CD4-positive, alpha-beta T cell treated with Interferon alpha-2 for 1 hour (primary cell): ENCODE measurements around the gene DRD3.
A peak's percentile ranks its signal among the peaks of the same experiment; 100 is the strongest.

ENCODE experiments used
- DNase-seq, 2 donors: peaks; one replicate each; pipeline ENCODE4 v3.0.0-alpha.2; 2020 to 2022

DRD3 gene

DNA sequence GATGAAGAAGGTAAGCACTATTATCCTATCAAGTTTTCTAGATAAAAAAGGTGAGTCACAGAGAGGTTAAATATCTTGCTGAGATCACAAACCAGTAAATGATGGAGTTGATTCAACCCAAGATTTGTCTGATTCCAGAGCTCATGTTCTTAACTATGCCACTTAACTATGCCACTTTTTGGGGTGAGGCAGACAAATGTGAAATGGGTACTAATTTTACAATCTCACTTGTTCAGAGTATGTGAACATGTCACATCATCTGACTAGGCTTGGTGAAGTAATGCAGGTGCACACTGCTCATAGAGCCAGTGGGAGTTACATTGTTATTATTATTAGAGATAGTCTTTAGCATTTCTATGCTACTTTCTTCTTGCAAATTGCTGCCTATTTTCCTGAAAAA is 2.0 kb downstream of the DRD3 start:
- DNase-seq: no peak

DNA sequence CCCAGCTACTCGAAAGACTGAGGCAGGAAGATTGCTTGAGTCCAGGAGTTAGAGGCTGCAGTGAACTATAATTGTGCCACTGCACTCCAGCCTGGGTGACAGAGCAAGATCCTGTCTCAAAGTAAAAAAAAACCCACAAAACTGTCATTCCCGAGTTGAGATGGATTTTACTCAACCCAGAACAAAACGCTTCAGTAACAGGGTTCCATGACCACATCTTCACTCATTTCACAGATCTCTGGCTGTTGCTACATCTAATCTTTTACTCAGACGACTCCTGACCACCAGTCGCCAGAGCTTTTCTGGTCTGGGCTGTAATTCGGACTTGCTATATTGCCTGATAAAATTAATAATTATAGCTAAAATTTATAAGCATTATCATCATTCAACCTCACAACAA is 2.4 kb downstream of the DRD3 start:
- DNase-seq: no peak

DNA sequence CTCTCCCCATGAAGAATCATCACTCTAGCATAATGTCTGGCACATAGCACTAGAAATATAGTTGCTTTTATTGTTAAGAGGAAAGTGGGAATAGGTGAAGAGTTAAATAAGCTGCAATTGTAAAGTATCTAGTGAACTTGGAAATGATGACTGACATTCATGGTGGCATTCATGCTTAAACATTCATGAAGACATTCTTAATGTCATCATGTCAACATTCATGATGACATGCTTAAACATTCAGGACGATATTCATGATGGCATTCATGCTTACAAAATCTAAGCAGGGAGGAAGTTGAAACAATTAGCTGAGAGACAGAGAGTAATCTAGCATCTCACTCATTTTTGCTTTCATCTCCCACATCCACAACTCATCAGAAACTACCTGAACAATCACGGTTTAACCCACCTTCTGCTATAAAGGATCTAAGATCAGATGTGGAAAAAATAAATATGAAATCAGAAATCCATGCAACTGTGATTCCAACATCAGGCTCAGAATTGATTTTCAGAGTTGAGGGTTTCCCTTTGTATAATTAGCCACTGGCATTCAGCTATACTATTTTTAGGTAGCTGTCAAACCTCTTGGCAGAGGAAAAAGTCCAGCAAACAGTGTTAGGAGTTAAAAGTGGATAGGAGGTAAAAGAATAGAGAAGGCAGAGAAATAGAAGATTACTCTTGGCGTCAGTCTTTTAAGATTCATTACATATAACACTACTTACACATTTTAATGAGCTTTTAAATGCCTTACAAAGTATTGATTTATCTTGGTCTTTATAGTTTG is 3.5 kb downstream of the DRD3 start:
- DNase-seq: no peak

DNA sequence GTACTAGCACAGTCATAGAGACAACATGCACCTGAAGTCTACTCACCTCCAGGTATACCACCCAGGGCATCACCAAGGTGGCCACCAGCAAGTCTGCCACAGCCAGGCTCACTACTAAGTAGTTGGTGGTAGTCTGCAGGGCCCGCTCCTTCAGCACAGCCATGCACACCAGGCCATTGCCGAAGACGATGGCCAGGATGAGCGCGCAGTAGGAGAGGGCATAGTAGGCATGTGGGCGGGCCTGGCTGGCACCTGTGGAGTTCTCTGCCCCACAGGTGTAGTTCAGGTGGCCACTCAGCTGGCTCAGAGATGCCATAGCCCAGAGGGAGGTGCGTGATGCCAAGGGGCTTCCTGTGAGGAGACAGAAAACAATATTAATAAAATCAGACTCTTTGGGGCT is 7.2 kb downstream of the DRD3 start:
- no peak for DNase-seq

DNA sequence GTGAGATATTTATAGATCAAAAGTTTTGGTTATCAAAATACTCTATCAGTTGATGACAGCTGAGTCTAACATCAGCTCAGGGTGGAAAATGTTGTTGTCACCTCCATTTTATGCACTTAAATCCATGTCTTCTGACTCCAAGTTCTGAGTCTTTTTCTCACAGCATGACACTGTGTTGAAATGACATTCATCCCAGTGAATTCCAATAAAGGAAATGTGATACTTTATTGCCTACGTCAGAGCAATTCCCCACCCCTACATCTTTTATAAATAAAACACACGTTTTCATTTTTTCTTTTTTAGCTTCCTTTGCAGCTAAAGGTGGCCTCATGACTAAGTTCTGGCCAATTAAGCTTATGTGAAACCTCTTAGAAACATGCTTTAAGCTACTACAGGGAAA is 10.7 kb downstream of the DRD3 start:
- no peak for DNase-seq

DNA sequence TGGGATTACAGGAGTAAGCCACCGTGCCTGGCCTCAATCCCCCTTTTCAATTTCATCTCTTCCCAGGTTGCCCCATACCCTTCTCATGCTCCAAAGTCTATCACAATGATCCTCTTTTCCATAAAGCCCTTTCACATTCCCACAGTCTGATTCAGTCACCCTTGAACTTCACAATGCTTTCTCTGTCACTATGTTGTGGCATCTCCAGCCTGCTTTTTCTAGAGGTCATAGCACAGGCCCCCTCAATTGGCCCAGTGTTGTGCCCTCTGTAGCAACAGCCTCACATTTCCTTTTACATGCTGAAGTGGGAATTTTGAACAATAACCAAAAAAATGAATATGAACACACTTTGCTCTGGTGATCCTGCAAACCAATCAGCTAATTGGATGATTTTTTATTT is 21.5 kb downstream of the DRD3 start:
- DNase-seq: no peak

DNA sequence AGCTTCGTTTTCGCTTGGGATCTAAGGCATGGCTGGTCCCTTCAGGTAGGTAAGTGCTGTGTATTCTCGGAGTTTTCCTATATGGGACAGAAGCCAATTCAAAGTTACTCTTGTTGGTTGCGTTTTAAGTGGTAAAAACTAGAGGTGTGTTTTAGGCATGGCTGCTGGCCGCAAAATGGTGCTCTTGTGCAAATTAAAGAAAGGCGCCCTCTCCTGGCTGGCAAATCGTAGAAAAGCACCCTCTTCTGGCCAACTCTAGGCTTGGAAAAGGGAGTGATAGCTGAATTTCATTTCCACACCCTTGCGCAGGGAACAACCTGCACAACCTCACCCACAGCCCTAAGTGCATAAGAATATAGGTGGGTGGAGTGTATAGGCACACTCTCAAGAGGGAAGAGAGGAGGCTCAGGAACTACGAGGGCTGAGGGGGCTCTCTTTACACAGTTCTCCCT is 23.5 kb downstream of the DRD3 start:
- peak; percentile 5 to 29 for DNase-seq

DNA sequence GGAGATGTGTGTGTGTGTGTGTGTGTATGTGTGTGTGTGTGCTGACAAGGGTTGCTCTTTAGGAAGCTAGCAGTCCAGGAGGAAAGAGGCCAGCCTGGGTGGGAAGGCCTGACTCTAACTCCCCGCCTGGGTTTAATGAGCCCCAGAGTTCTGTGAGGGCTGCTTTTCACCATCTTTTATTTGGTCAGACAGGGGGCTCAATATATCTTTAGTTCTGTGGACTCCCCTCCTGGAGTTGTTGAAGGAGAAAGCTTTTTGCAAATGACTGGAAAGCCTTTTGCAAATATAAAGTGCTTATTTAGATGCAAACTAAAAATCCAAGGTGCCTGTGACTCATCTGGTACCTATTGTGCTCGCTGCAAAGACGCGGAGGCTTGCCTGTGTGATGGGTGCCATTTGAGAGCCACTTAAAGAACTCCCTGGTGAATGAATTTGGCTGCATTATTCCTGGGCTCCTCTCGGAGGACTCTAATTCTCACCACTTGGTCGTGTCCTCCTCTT is 24.5 kb downstream of the DRD3 start:
- no peak for DNase-seq

DNA sequence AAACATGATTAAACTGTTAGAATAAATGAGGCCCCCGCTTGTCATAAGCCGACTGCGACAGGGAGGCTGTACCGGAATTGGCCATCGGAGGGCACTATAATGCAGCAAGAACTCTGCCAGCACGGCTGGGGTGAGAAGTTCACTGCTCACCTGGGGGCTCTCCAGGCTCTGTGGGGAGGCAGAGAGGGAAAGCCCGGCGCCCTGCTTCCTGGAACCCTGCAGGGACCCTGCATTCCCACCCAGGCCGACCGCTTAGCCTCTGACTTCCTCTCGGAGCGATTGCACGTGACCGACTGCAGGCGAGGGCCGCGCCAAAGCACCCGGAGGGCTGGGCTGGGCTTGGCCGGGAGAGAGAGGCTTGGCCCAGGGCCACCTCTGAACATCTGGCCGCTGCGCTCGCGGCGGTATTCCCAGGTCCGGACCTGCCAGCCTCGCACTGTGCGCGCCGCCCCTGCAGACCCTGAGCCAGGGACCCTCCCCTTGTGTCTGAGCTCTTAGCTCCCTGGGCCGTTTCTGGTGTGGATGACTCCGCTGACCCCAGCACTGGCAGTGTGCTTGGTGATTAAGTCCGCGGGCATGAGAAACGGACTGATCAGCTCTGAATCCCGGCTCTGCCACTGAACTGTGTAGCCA is 26.2 kb downstream of the DRD3 start:
- DNase-seq: peak; percentile 81 to 87

DNA sequence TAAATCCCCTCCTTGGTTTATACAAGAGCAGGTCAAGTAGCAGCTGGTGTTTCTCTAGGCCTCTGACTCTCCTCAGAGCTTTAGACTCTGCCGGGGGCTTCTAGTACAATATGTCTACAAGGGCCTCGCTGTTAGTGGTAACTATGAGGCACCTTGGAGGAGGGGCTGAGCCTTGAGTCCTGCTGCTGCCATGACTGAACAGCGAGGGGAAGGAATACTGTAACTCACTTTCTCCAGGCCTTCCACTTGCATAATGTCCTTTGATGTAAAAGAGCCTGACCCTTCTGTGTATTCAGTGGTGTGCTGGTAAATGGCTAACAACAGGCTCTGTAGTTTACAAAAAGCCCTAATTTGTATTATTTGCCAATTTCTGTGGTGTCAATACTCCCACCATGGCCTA is 27.8 kb downstream of the DRD3 start:
- DNase-seq: no peak

DNA sequence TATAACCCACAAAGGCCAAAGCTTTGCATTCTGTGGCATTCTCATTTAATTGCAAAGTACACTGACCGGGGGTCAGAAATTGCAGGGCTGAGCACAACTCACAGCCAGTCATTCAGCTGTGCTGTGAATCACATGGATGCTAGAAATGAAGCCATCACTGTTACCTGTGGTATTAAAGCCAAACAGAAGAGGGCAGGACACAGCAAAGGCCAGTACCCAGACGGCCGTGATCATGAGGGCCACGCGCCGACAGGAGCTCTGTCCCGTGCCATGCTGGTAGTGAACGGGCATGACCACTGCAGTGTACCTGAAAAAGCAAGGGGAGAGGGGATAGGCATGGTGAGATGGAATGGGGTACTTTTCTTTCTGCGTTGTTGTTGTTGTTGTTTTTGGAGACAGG is 31.6 kb downstream of the DRD3 start:
- DNase-seq: no peak

DNA sequence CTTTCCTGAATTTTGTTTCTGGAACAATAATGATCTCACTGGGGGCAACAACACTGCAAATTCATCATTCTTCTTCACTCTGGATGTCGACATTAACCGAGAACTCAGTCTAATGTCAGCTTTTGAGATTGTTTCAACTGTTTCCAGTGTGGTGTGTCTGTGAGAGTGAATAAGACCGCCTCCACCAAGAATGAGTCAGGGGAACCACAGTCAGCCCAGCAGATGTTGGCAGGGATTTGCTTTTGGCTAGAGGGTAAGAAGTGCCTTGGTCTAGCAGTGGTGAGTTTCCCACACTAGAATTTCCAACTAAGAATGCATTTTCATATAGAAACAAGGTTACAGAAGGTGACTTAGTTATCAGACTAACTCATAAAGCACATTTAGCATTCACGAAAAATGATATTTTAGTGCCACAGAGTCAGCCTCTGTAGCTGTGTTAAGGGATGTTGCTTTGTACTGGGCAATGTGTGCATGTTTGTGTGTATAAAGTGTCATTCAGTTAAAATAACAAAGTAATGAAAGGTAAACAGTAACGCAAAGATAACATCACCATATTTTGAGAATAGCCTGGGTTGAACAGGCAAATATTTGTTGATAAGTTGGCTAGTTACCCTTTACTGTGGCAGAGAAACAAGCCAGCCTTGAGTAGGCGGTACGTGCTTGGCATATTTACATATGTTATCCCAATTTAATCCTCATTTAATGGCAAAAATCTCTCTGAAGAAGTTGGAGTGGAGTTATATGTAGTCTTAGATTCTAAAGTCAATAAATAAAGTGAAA is 33.8 kb downstream of the DRD3 start:
- no peak for DNase-seq

DNA sequence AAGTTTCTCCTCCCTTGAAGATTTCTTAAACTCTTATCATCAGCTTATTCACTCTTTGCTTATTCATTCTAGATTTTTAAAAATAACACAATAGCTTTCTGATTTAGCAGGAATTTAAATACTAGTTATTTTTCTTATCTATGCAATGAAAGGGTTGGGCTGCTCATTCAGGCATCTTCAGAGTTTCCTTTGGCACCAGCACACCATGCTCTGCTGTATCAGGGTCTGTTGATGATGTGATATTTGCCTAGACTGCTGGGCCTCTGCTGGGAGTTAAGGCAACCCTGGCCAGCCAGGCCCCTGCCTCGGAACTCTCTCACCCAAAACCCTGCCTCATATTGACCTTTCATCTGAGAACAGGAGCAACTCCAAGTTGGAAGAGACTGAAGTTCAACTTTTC is 35.0 kb downstream of the DRD3 start:
- no peak for DNase-seq

DNA sequence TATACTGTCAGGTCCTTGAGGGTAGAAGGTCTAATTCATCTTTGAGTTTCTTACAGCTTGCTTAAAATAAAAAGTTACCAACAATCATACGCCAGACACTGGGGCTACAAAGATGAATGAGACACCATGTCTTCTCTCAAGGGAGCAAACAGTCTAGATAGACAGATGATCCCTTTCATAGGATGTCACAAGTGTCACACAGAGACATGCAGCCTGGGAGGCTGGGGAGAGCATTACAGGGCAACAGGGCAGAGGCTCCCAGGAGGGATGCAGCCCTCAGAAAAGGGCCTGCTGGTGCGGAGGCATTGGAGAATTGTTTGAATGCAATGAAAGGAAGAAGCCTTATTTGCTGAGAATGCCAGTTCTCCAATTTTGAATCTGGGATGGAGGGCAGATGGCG is 39.0 kb downstream of the DRD3 start:
- no peak for DNase-seq

DNA sequence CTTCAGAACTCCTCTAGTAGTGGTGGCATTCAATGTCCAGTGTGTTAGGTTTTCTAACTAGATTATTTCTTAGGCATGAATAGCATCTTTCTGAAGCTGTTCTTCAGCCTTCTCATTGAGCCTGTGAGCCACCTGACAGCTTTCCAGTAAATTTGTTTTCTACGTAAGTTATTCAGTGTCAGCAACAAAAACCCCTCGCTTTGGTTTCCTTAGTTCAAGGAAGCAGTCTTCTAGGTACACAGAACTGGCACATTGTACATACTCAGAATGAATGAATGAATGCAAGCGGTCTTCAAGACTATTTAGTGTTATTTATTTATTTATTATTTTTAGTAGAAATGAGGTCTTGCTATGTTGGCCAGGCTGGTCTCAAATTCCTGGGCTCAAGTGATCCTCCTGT is 44.9 kb downstream of the DRD3 start:
- no peak for DNase-seq

DNA sequence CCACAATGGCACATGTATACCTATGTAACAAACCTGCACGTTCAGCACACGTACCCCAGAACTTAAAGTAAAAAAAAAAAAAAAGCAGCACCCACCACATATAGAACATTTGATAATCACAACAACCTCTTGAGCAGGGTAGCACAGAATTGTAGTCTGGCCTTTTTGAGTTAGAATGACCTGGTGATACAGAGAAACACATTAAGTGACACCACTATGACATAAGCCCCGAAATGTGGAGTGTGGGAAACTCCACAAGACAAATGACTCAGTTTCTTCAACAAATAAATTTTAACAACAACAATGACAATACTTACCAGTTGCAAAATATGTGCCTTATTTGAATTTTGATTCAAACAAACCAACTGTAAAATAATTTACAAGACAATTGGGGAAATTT is 46.4 kb downstream of the DRD3 start:
- no peak for DNase-seq

DNA sequence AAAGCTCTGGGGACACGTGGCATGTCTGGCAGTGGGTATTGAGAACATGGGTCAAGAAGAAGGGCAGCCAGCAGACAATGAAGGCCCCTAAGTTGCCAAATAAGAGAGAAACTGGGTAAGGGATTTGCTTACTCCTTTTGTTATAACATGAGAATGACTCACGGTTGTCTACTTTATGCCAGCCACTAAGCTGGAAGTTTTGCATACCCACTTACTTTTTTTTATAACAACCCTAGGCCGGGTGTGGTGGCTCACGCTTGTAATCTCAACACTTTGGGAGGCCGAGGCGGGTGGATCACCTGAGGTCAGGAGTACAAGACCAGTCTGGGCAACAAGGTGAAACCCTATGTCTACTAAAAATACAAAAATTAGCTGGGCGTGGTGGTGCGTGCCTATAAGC is 50.0 kb downstream of the DRD3 start:
- no peak for DNase-seq

DNA sequence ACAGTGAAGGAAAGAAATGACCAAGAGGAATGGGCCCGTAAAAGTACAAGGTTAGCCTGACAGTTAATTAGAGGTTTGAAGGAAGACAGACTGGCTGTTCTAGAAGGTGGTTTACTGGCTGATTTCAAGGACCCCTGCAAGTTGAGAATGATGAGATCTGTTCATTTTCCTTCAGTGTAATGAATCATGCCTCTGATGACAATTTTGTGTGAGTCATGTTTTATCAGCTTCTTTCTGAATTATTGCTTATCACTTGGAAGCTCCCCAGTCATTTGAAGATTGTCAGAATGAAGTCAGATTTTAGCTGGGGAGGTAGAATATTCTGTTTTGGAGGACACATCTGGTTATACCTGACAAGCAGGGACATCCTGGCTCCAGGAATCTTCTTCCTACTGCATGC is 50.6 kb downstream of the DRD3 start:
- no peak for DNase-seq

DNA sequence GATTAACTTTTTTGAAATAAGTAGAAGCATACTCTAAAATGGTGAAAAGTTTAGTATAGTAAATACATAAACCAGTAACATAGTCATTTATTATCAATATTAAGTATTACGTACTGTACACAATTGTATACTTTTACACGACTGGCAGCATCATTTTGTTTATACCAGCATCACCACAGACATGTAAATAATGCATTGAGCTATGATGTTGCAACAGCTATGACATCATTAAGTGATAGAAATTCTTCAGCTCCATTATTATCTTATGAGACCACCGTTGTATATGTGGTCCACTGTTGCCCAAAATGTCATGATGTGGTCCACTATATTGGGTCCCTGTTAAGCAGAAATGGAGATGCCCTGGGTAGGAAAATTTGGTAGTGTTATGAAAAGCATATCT is 51.3 kb downstream of the DRD3 start:
- DNase-seq: no peak

DNA sequence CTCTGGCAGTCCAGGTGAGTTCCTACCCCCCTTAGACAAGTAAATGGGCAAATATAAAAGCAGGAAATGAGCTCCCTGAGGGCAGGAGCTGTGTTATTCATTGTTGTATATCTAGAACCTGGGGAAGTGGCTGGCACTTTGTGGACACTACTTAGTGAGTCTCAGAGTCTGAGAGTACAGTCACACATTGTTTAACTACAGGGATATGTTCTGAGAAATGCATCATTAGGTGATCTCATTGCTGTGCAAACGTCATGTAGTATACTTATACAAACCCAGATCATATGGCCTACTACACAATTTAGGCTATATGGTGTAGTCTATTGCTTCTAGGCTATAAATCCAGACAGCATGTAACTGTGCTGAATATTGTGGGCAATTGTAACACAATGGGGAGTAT is 52.4 kb downstream of the DRD3 start:
- no peak for DNase-seq

DNA sequence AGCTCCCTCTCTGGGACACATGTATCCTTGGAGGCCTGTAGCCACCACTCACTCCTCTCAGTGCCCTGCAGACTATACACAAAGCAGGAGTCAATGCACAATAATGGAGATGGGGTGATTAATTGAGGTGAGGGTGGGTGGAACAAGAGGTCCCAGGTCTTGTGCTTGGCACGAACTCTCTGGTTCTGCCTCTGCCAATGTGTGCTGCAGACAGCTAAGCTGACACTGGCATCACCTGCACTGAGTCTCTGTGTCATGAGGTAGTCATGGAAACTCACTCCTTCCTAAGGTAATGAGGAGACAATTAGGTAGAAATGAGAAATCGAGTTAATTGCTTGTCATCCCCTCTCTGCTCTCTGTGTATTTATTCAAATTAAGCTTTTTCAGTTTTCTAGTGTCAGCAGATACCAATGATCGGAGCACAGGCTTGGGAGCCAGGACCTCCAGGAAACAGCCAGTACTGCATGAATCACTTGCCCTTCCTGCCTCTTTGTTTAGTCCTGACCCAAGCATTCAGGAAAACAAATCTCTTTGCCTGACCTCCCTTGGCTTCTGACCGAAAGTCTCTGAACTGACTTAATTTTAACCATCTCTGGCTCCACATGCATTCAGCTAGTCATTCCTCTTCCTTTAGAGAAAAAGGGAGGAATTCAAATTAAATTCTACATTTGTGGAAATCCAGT is 56.7 kb downstream of the DRD3 start:
- no peak for DNase-seq

DNA sequence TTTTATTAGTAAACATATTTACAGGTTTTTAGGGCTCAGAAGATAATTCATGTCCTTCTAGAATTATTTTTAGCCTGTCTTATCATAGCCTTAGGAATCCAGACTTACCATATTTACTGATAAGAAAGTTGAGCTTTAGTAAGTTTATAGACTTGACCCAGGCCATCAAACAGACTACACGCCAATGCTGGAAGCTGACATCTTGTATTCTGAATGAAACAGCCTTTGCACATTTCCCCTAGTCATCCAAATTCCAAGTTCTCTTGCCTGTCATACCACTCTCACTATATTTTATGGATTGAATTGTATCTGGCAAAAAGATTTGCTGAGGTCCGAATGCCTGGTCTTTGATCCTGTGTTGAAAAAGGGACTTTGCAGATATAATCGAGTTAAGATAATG is 58.6 kb downstream of the DRD3 start:
- DNase-seq: no peak

DNA sequence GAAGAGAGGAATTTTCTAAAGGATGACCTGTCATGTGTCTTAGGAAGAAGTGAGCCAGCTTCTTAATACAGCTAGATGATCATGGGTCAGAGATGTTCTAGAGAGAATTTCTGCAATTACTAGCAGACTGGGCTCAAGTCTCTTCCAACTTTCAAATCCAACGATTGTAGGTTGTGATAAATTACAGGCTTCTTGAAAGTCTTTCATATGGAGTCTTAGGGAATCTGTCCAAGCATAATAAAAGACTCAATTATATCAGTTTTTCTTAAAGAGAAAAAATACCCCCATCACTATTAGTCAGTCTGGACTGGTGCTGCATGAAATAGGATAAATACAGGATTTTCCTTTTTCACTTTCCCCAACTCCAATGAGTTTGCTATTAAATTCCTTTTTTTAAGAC is 59.1 kb downstream of the DRD3 start:
- no peak for DNase-seq
